ENCODE data around the gene N4BP3.

- TF ChIP-seq CTCF (IDR thresholded peaks at IDR 0.05) (no peak), POLR2A (IDR thresholded peaks at IDR 0.05) (no peak)
Measured at GRCh38 chr5:178141550-178141949, 28.2 kb downstream of the N4BP3 start.
